Neural progenitor cell (in vitro differentiated cells): ENCODE results near the gene ZFAND2B. TPM values are rescaled to one million over a fixed set of nuclear protein-coding genes. Genes with fewer than 3 reads are reported as not detected.
A peak's percentile ranks its signal among the peaks of the same experiment; 100 is the strongest.

Experiments
- DNase-seq: peaks from one replicate; pipeline ENCODE4 v3.0.0-alpha.2; 2016; ENCODE audit warnings: low spot score
- H2AFZ ChIP-seq: fragments of 200-600 bp; sonication (generic); replicated peaks from 2 replicates; pipeline ENCODE4 v1.6.1; 2016; ENCODE audit warnings: antibody characterized with exemption
- H3F3A ChIP-seq: fragments of 200-600 bp; sonication (generic); 2 replicates; pipeline ENCODE4 v1.6.1; 2016; ENCODE audit warnings: antibody characterized with exemption, low read depth
- H3K27ac ChIP-seq: fragments of 200-600 bp; sonication (generic); 2 replicates; pipeline ENCODE4 v1.5.1; 2016; ENCODE audit warnings: mild to moderate bottlenecking
- H3K27me3 ChIP-seq: fragments of 200-600 bp; sonication (generic); 2 replicates; pipeline ENCODE4 v1.6.1; 2016; ENCODE audit warnings: mild to moderate bottlenecking, moderate library complexity
- H3K36me3 ChIP-seq: fragments of 200-600 bp; sonication (generic); 2 replicates; pipeline ENCODE4 v1.5.1; 2016
- H3K4me1 ChIP-seq: fragments of 200-600 bp; sonication (generic); 2 replicates; pipeline ENCODE4 v1.6.1; 2016; ENCODE audit warnings: mixed run types
- H3K4me2 ChIP-seq: fragments of 200-600 bp; sonication (generic); 2 replicates; pipeline ENCODE4 v1.6.1; 2016
- H3K4me3 ChIP-seq: fragments of 200-600 bp; sonication (generic); 2 replicates; pipeline ENCODE4 v1.5.1; 2016
- H3K79me2 ChIP-seq: fragments of 200-600 bp; sonication (generic); 2 replicates; pipeline ENCODE4 v1.6.1; 2016; ENCODE audit warnings: low read depth
- H3K9ac ChIP-seq: fragments of 200-600 bp; sonication (generic); 2 replicates; pipeline ENCODE4 v1.6.1; 2016
- H3K9me3 ChIP-seq: fragments of 200-600 bp; sonication (generic); 2 replicates; pipeline ENCODE4 v1.5.1; 2016; ENCODE audit warnings: low read depth
- H4K20me1 ChIP-seq: fragments of 200-600 bp; sonication (generic); 2 replicates; pipeline ENCODE4 v1.6.1; 2016; ENCODE audit warnings: low read depth
- H3K27ac Mint-ChIP-seq: 3 replicates; pipeline ENCODE4 v1.8.0; 2021; ENCODE audit warnings: mixed read lengths
- H3K27me3 Mint-ChIP-seq: 2 replicates; pipeline ENCODE4 v1.8.0; 2022; ENCODE audit warnings: low read depth, mild to moderate bottlenecking, inconsistent platforms, moderate library complexity, mixed read lengths; ENCODE audit not compliant: insufficient read depth
- H3K36me3 Mint-ChIP-seq: 3 replicates; pipeline ENCODE4 v1.8.0; 2021; ENCODE audit warnings: mixed read lengths
- H3K4me1 Mint-ChIP-seq: 3 replicates; pipeline ENCODE4 v1.8.0; 2021; ENCODE audit warnings: mixed read lengths
- H3K4me3 Mint-ChIP-seq: 3 replicates; pipeline ENCODE4 v1.8.0; 2021; ENCODE audit warnings: mild to moderate bottlenecking, moderate library complexity, mixed read lengths
- H3K9me3 Mint-ChIP-seq: 3 replicates; pipeline ENCODE4 v1.8.0; 2020; ENCODE audit warnings: mixed read lengths
- EZH2 ChIP-seq: fragments of 200-600 bp; sonication (generic); IDR thresholded peaks from 2 replicates; pipeline ENCODE4 v1.6.1; 2017; ENCODE audit warnings: antibody characterized with exemption, mild to moderate bottlenecking, moderate library complexity
- EZH2phosphoT487 ChIP-seq: fragments of 200-600 bp; sonication (generic); IDR thresholded peaks from 2 replicates; pipeline ENCODE4 v1.6.1; 2017; ENCODE audit warnings: antibody characterized with exemption
- total RNA-seq: library from RNA; depleted of rRNA; stranded (reverse); fragments of >200 nt; gene quantifications from 2 replicates; pipeline ENCODE4 v1.2.3, GENCODE V29; 2015; ENCODE audit warnings: low replicate concordance
- TF ChIP-seq, protein P1 (sequence below): fragments of 200-600 bp; sonication (generic); IDR thresholded peaks from 2 replicates; pipeline ENCODE4 v1.5.1; 2017; ENCODE audit warnings: antibody characterized with exemption, mild to moderate bottlenecking

ZFAND2B gene
- total RNA-seq, 1 donor from 2014 or later, result 13.6 TPM

DNA sequence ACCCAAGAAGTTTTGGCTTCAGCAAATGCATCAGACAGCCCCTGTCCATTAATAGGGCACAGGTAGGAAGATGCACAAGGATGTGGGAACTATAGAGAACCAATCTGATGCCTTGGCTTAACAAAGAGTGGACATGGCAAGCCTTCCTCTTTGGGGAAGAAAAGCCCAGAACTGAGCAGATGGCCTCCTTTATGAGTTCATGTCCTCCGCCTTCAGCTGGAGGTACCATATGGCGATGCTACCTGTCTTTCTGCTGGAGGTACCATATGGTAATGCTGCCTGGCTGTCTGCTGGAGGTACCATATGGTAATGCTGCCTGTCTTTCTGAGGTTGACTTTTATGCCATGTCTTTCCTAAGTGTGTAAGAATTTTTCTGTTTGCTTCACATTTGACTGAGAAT lies 22.5 kb upstream of the ZFAND2B start:
- H3K4me3 ChIP-seq, result no peak overlapping the region
- TF ChIP-seq, protein P1, sequence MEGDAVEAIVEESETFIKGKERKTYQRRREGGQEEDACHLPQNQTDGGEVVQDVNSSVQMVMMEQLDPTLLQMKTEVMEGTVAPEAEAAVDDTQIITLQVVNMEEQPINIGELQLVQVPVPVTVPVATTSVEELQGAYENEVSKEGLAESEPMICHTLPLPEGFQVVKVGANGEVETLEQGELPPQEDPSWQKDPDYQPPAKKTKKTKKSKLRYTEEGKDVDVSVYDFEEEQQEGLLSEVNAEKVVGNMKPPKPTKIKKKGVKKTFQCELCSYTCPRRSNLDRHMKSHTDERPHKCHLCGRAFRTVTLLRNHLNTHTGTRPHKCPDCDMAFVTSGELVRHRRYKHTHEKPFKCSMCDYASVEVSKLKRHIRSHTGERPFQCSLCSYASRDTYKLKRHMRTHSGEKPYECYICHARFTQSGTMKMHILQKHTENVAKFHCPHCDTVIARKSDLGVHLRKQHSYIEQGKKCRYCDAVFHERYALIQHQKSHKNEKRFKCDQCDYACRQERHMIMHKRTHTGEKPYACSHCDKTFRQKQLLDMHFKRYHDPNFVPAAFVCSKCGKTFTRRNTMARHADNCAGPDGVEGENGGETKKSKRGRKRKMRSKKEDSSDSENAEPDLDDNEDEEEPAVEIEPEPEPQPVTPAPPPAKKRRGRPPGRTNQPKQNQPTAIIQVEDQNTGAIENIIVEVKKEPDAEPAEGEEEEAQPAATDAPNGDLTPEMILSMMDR, result no peak
- no peak for TF ChIP-seq EZH2phosphoT487
- TF ChIP-seq EZH2, result no peak
- no peak overlapping the region for H3K27ac Mint-ChIP-seq
- peaks cover 7% of the 10 kb centered on the region for H3K27me3 Mint-ChIP-seq
- peaks cover 5% of the 10 kb centered on the region for H3F3A ChIP-seq
- no peak overlapping the region for H3K4me2 ChIP-seq
- H3K4me3 Mint-ChIP-seq, result no peak overlapping the region
- H4K20me1 ChIP-seq, result peaks cover 6% of the 10 kb centered on the region
- peaks cover 8% of the 10 kb centered on the region for H3K4me1 Mint-ChIP-seq
- H3K9me3 ChIP-seq, result no peaks in the 10 kb centered on the region
- H3K27me3 ChIP-seq, result no peaks in the 10 kb centered on the region
- no peaks in the 10 kb centered on the region for H3K36me3 ChIP-seq
- H3K4me1 ChIP-seq, result peaks cover 2% of the 10 kb centered on the region
- DNase-seq, result no peak
- peaks cover 20% of the 10 kb centered on the region for H3K36me3 Mint-ChIP-seq
- no peaks in the 10 kb centered on the region for H3K9me3 Mint-ChIP-seq
- no peak overlapping the region for H3K27ac ChIP-seq
- H3K9ac ChIP-seq, result no peak overlapping the region
- no peak overlapping the region for H2AFZ ChIP-seq
- H3K79me2 ChIP-seq, result peaks cover 7% of the 10 kb centered on the region

DNA sequence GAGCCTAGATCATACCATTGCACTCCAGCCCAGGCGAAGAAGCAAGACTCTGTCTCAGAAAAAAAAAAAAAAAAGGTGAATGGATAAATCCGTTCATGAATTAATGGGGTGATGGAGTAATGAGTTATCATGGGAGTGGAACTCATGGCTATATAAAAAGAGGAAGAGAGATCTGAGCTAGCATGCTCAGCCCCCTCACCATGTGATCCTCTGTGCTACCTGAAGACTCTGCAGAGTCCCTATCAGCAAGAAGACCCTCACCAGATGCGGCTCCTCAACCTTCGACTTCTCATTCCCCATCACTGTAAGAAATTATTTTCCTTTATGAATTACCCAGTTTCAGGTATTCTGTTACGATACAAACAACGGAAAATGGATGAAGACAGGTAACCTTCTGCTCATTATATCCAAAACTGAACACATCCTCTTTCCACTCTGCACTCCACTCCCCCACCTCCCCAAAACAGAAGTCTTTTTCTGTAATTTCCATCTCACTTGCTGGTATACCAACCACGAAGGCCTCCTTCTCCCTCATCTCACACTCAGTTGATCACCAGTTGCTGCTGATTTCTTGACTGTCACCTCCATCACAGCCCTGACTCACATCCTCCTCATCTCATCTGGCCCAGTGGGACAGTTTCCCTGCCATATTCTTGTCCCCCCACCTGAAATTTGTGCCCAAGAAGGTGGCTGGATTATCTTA lies 19.7 kb upstream of the ZFAND2B start:
- H3K4me3 ChIP-seq, result no peak overlapping the region
- no peak overlapping the region for H3K9ac ChIP-seq
- Mint-ChIP-seq H3K4me1 (no peaks in the 10 kb centered on the region), H3K36me3 (peaks cover 6% of the 10 kb centered on the region), H3K9me3 (no peaks in the 10 kb centered on the region), H3K27ac (no peak overlapping the region), H3K27me3 (peaks cover 6% of the 10 kb centered on the region), H3K4me3 (no peak overlapping the region)
- no peak overlapping the region for H3K4me2 ChIP-seq
- peaks cover 5% of the 10 kb centered on the region for H3F3A ChIP-seq
- no peaks in the 10 kb centered on the region for H3K9me3 ChIP-seq
- H4K20me1 ChIP-seq, result no peaks in the 10 kb centered on the region
- no peak overlapping the region for H2AFZ ChIP-seq
- DNase-seq, result no peak
- H3K4me1 ChIP-seq, result no peaks in the 10 kb centered on the region
- H3K27me3 ChIP-seq, result no peaks in the 10 kb centered on the region
- TF ChIP-seq EZH2, result no peak
- H3K36me3 ChIP-seq, result no peaks in the 10 kb centered on the region
- no peaks in the 10 kb centered on the region for H3K79me2 ChIP-seq
- H3K27ac ChIP-seq, result no peak overlapping the region

DNA sequence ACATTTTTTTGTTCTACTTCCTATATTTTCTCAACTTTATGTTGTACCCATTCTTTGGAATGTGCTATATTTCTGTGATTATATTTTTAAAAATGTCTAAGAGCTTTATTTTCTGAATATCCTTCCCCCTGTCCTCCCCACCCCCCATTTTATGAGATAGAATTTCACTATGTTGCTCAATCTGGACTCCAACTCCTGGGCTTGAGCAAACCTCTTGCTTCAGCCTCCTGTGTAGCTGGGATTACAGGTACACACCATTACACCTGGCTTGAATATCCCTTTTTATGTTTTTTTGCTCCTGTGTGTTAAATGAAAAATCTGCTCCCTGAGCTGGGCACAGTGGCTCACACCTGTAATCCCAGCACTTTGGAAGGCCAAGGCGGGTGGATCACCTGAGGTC lies 9.2 kb upstream of the ZFAND2B start:
- TF ChIP-seq, protein P1, result no peak
- TF ChIP-seq EZH2 (no peak), EZH2phosphoT487 (no peak)
- H3K4me3 ChIP-seq, result no peak overlapping the region
- H3K27ac Mint-ChIP-seq, result peak overlapping the region; percentile 11
- H3K36me3 Mint-ChIP-seq, result no peaks in the 10 kb centered on the region
- no peaks in the 10 kb centered on the region for H3K36me3 ChIP-seq
- no peaks in the 10 kb centered on the region for H3K27me3 ChIP-seq
- H3K79me2 ChIP-seq, result no peaks in the 10 kb centered on the region
- no peaks in the 10 kb centered on the region for H3K9me3 ChIP-seq
- no peaks in the 10 kb centered on the region for H3K27me3 Mint-ChIP-seq
- no peak overlapping the region for H2AFZ ChIP-seq
- no peaks in the 10 kb centered on the region for H4K20me1 ChIP-seq
- H3K4me3 Mint-ChIP-seq, result no peak overlapping the region
- H3K4me2 ChIP-seq, result no peak overlapping the region
- H3K27ac ChIP-seq, result no peak overlapping the region
- no peaks in the 10 kb centered on the region for H3K4me1 ChIP-seq
- no peak for DNase-seq
- peaks cover 8% of the 10 kb centered on the region for H3K9me3 Mint-ChIP-seq
- no peak overlapping the region for H3K9ac ChIP-seq
- H3K4me1 Mint-ChIP-seq, result peaks cover 14% of the 10 kb centered on the region
- no peaks in the 10 kb centered on the region for H3F3A ChIP-seq

DNA sequence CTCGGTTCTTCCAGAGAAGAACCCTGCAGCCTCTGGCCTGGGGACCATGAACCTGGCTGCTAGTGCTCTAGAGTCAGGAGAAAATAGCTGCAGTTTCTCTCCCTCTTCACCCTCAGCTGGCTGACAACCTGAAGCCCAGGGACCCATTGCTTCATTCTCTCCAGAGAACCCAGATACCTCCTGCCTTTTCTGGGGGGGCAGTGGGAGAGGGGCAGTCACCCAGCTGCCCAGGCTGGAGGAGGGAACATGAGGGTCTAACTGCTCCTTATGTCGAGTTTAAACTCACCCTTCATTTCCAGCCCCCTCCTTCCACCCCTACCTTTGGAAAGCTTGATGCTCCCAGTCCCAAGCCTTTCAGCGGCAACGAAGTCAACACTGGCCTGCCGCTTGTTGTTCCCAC lies 7.6 kb upstream of the ZFAND2B start:
- Mint-ChIP-seq H3K27ac (no peak overlapping the region), H3K36me3 (no peaks in the 10 kb centered on the region), H3K4me1 (peaks cover 14% of the 10 kb centered on the region), H3K4me3 (no peak overlapping the region), H3K27me3 (peaks cover 2% of the 10 kb centered on the region), H3K9me3 (peaks cover 12% of the 10 kb centered on the region)
- Histone ChIP-seq H3K27me3 (no peaks in the 10 kb centered on the region), H4K20me1 (no peaks in the 10 kb centered on the region), H3F3A (peaks cover 3% of the 10 kb centered on the region), H2AFZ (no peak overlapping the region), H3K9me3 (no peaks in the 10 kb centered on the region), H3K36me3 (no peaks in the 10 kb centered on the region), H3K4me2 (no peak overlapping the region), H3K4me1 (no peaks in the 10 kb centered on the region), H3K4me3 (no peak overlapping the region), H3K9ac (no peak overlapping the region), H3K79me2 (no peaks in the 10 kb centered on the region), H3K27ac (no peak overlapping the region)
- TF ChIP-seq, protein P1, result no peak
- TF ChIP-seq EZH2 (no peak), EZH2phosphoT487 (no peak)
- DNase-seq, result no peak
